Large intestine (tissue), 3 donors: ENCODE data around the gene CDYL. TPM values are rescaled to one million over a fixed set of nuclear protein-coding genes. Genes with fewer than 3 reads are reported as not detected.
"Not testable (repeated sequence)": the region's sequence is repeated elsewhere in the genome, so short reads cannot be mapped to it uniquely, and the experiment has no call there.

Experiments
- DNase-seq, 2 donors: peaks; one replicate each; pipeline versions ENCODE4 v3.0.0 to v3.0.0-alpha.2; 2013
- H3K27ac ChIP-seq: one replicate; pipeline ENCODE4 v1.5.1; 2013; ENCODE audit warnings: low read length
- H3K27me3 ChIP-seq: 2 replicates; pipeline ENCODE4 v1.6.1; 2013; ENCODE audit warnings: low read length; ENCODE audit not compliant: control insufficient read depth, insufficient read depth
- H3K36me3 ChIP-seq: 2 replicates; pipeline ENCODE4 v1.6.1; 2013; ENCODE audit warnings: low read length; ENCODE audit not compliant: control insufficient read depth, insufficient read depth
- H3K4me1 ChIP-seq: one replicate; pipeline ENCODE4 v1.6.1; 2013; ENCODE audit warnings: low read length; ENCODE audit not compliant: control insufficient read depth, insufficient read depth
- H3K4me3 ChIP-seq: one replicate; pipeline ENCODE4 v1.5.1; 2013; ENCODE audit warnings: low read length
- H3K9me3 ChIP-seq: one replicate; pipeline ENCODE4 v1.6.1; 2013; ENCODE audit warnings: mild to moderate bottlenecking, low read depth, low read length, moderate library complexity; ENCODE audit not compliant: control insufficient read depth
- WGBS: methylation state at CpG from one replicate; pipeline ENCODE4 v1.1.5; 2013; ENCODE audit warnings: low lambda C conversion rate; ENCODE audit not compliant: insufficient coverage; 5-methylcytosine and 5-hydroxymethylcytosine counted together
- polyA plus RNA-seq: library from polyadenylated mRNA; unstranded; fragments of 120-200 nt; gene quantifications from one replicate; pipeline ENCODE4 v1.2.1, GENCODE V29; 2013

CDYL gene
- polyA plus RNA-seq, 1 donor = 15.4 TPM

- H3K27me3 ChIP-seq = no peaks in the 10 kb centered on the region
- no peaks in the 10 kb centered on the region for H3K4me1 ChIP-seq
- no peak for DNase-seq
- H3K36me3 ChIP-seq = peaks cover 25% of the 10 kb centered on the region
- no peak overlapping the region for H3K4me3 ChIP-seq
- WGBS = 100% methylated on average over 2 of the region's 6 CpGs
- no peak overlapping the region for H3K27ac ChIP-seq
- no peaks in the 10 kb centered on the region for H3K9me3 ChIP-seq
Measured at GRCh38 chr6:4997862-4998261, 221.7 kb downstream of the CDYL start.

- H3K9me3 ChIP-seq = no peaks in the 10 kb centered on the region
- no peak overlapping the region for H3K4me3 ChIP-seq
- DNase-seq = no peak
- H3K4me1 ChIP-seq = peaks cover 4% of the 10 kb centered on the region
- peaks cover 22% of the 10 kb centered on the region for H3K36me3 ChIP-seq
- no peak overlapping the region for H3K27ac ChIP-seq
- WGBS = 50% methylated on average over 1 of the region's 2 CpGs
- no peaks in the 10 kb centered on the region for H3K27me3 ChIP-seq
Measured at GRCh38 chr6:4999586-4999985, 223.4 kb downstream of the CDYL start.

- DNase-seq = peak; percentile 95 to 98
- Histone ChIP-seq H3K4me3 (peak within 1 kb of the TSS; percentile 88), H3K4me1 (peaks cover 6% of the 10 kb centered on the region), H3K27ac (peak within 1 kb of the TSS; percentile 82), H3K36me3 (peaks cover 10% of the 10 kb centered on the region), H3K9me3 (no peaks in the 10 kb centered on the region), H3K27me3 (no peaks in the 10 kb centered on the region)
- WGBS = no CpG with 5 or more reads among the region's 64 CpGs
Measured at GRCh38 chr6:5003604-5004372, 227.6 kb downstream of the CDYL start, which contains the start of gene RPP40. RPP40 (minus strand) TSS chr6:5004037; CDS start chr6:5004002, 35 bp downstream.

- H3K27me3 ChIP-seq = no peaks in the 10 kb centered on the region
- no peak for DNase-seq
- peaks cover 6% of the 10 kb centered on the region for H3K4me1 ChIP-seq
- no peaks in the 10 kb centered on the region for H3K9me3 ChIP-seq
- peak overlapping the region; percentile 82 for H3K27ac ChIP-seq
- WGBS = no CpG with 5 or more reads among the region's 12 CpGs
- peaks cover 10% of the 10 kb centered on the region for H3K36me3 ChIP-seq
- peak overlapping the region; percentile 88 for H3K4me3 ChIP-seq
Measured at GRCh38 chr6:5004373-5005037, 228.3 kb downstream of the CDYL start.

- not testable (repeated sequence) for H3K4me3 ChIP-seq, H3K9me3 ChIP-seq, H3K27ac ChIP-seq, H3K4me1 ChIP-seq, DNase-seq, H3K27me3 ChIP-seq
- no CpG with 5 or more reads among the region's 5 CpGs for WGBS
- peaks cover 10% of the 10 kb centered on the region for H3K36me3 ChIP-seq
Measured at GRCh38 chr6:5005038-5005433, 228.8 kb downstream of the CDYL start.

Other genes with a start within 250 kb of the CDYL start
- 12.2 TPM for gene RPP40, start 227.6 kb downstream of the CDYL start, polyA plus RNA-seq